Right lobe of liver (tissue), 6 donors: Measurements from ENCODE around the gene KCNQ1. TPM values are rescaled to one million over a fixed set of nuclear protein-coding genes. Genes with fewer than 3 reads are reported as not detected.
A peak's percentile ranks its signal among the peaks of the same experiment; 100 is the strongest.

Experiments
- ATAC-seq, 4 donors: fragments of 200-7000 bp; cut with Tn5 transposase; one replicate each; pipeline ENCODE4 v1.9.1; 2020; ENCODE audit warnings: mild to moderate bottlenecking in 4 of 4, moderate library complexity in 4 of 4
- DNase-seq, 3 donors: peaks; one replicate each; pipeline ENCODE4 v3.0.0-alpha.2; 2020
- H3K27ac ChIP-seq, 3 donors: fragments of 200-600 bp; one replicate each; pipeline ENCODE4 v1.8.0; 2022
- H3K27me3 ChIP-seq, 2 donors: fragments of 200-600 bp; one replicate each; pipeline ENCODE4 v1.8.0; 2022
- H3K36me3 ChIP-seq, 4 donors: fragments of 200-600 bp; sonication (generic) in 1 of 4; one replicate each; pipeline versions ENCODE4 v1.5.1 to v1.8.0; 2017 to 2022; ENCODE audit warnings: control low read depth in 1 of 4
- H3K4me1 ChIP-seq, 4 donors: fragments of 200-600 bp; sonication (generic) in 1 of 4; one replicate each; pipeline versions ENCODE4 v1.5.1 to v1.8.0; 2017 to 2022; ENCODE audit warnings: control low read depth in 1 of 4
- H3K4me3 ChIP-seq, 3 donors: fragments of 200-600 bp; one replicate each; pipeline ENCODE4 v1.8.0; 2022
- H3K9me3 ChIP-seq, 4 donors: fragments of 200-600 bp; sonication (generic) in 1 of 4; one replicate each; pipeline versions ENCODE4 v1.5.1 to v1.8.0; 2017 to 2022; ENCODE audit warnings: control low read depth in 1 of 4
- POLR2A ChIP-seq: fragments of 450-650 bp; IDR thresholded peaks from one replicate; pipeline ENCODE4 v1.6.1; 2017; ENCODE audit warnings: antibody characterized with exemption, mild to moderate bottlenecking
- WGBS: methylation state at CpG from one replicate; pipeline ENCODE4 v1.1.6; 2018; ENCODE audit warnings: low coverage, low lambda C conversion rate; ENCODE audit not compliant: insufficient coverage; ENCODE audit errors: missing lambda C conversion rate; 5-methylcytosine and 5-hydroxymethylcytosine counted together
- intact Hi-C, 2 donors: fragments of 100-400 bp; cut with DNase I; formaldehyde crosslinking; loops; one replicate each; pipeline versions ENCODE4 v1.11.2 to v1.14.1; 2022
- total RNA-seq, 6 experiments: library from RNA; depleted of rRNA in 2 of 6; stranded (reverse); fragments of >200 nt in 2 of 6; fragmentation: NEBNext Ultra II Directional in 3 of 6; extraction: Animal tissue kit (Norgen Biotek cat#: 25700) in 3 of 6; gene quantifications; one replicate each; pipeline versions ENCODE4 v1.1.0 to v1.2.4, GENCODE V29; 2016 to 2023
- TF ChIP-seq, protein P1 (sequence below), 4 donors: fragments of 200-600 bp in 3 of 4; fragments of 450-650 bp in 1 of 4; IDR thresholded peaks; one replicate each; pipeline versions ENCODE4 v1.5.1 to v1.8.0; 2016 to 2022; ENCODE audit warnings: antibody characterized with exemption in 4 of 4, mild to moderate bottlenecking in 2 of 4
- donor health status: DM: no; HTN: yes; CAD: no.
- donor health status: DM: no; HTN: no; CAD: no.
- donor health status: DM: no; HTN: no; CAD: no.
- donor health status: DM: no; HTN: yes; CAD: no.
- donor health status: DM: no; HTN: yes; CAD: no.

KCNQ1 gene
- total RNA-seq, 6 experiments from 2014 or later: 0.61 to 2.4 (median 1.8) TPM

GRCh38 chr11:2555891-2556290 is 111.1 kb downstream of the KCNQ1 start:
- Histone ChIP-seq H3K9me3 (no peaks in the 10 kb centered on the region), H3K27me3 (no peaks in the 10 kb centered on the region), H3K4me3 (no peak overlapping the region), H3K4me1 (no peaks in the 10 kb centered on the region), H3K27ac (no peak overlapping the region), H3K36me3 (no peaks in the 10 kb centered on the region)
- TF ChIP-seq POLR2A: no peak
- TF ChIP-seq, protein P1, sequence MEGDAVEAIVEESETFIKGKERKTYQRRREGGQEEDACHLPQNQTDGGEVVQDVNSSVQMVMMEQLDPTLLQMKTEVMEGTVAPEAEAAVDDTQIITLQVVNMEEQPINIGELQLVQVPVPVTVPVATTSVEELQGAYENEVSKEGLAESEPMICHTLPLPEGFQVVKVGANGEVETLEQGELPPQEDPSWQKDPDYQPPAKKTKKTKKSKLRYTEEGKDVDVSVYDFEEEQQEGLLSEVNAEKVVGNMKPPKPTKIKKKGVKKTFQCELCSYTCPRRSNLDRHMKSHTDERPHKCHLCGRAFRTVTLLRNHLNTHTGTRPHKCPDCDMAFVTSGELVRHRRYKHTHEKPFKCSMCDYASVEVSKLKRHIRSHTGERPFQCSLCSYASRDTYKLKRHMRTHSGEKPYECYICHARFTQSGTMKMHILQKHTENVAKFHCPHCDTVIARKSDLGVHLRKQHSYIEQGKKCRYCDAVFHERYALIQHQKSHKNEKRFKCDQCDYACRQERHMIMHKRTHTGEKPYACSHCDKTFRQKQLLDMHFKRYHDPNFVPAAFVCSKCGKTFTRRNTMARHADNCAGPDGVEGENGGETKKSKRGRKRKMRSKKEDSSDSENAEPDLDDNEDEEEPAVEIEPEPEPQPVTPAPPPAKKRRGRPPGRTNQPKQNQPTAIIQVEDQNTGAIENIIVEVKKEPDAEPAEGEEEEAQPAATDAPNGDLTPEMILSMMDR (IDR thresholded peaks at IDR 0.05): no peak
- DNase-seq: peak in 2 of 3 donors; percentile 4 to 36
- no peak for ATAC-seq
- intact Hi-C loops: no loop called here
- WGBS: 82% methylated on average over 5 of the region's 12 CpGs

DNA sequence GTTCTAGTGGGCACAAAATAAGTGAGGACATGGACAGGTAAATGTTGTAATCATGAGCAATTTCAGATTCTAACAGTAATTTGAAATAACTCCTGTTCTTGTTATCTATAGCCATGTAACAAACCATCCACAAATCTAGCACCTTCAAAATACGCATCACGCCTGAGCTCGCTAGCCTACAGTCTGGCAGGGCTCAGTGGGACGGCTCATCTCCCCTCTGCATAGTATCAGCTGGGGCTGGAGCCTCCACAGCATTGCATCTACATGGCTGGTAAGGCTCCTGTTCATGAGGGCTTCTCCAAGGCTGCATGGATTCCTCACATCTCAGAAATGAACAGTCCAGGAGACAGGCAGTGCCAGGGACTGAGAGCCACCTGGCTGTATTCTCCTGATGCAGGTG is 112.6 kb downstream of the KCNQ1 start:
- Histone ChIP-seq H3K4me1 (no peaks in the 10 kb centered on the region), H3K27me3 (no peaks in the 10 kb centered on the region), H3K27ac (no peak overlapping the region), H3K9me3 (no peaks in the 10 kb centered on the region), H3K4me3 (no peak overlapping the region), H3K36me3 (no peaks in the 10 kb centered on the region)
- no peak for ATAC-seq
- peak in 2 of 3 donors; percentile 7 to 13 for DNase-seq
- WGBS: no CpG with 5 or more reads among the region's 4 CpGs
- intact Hi-C loops: no loop called here
- TF ChIP-seq, protein P1 (IDR thresholded peaks at IDR 0.05): no peak
- TF ChIP-seq POLR2A: no peak

DNA sequence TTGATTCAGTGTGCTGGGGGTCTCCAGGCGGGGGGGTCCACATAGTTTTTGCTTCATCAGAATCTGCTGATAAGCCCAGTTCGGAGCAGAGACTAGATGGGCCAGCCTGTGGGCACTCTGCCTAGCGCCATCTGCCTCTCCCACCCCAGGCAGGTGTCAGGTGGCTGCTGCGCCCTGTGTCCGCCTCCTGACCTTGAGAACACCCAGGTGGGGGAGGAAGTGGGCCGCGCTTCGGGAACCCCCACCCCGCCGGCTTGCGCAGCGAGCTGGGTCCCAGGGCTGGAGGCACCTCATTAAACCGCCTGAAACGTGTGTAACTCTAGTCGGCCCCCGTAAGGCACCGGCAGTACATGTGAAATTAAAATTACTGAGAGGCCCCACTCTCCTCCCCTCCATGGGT is 113.6 kb downstream of the KCNQ1 start:
- TF ChIP-seq, protein P1 (IDR thresholded peaks at IDR 0.05): no peak
- no peak for TF ChIP-seq POLR2A
- Histone ChIP-seq H3K9me3 (no peaks in the 10 kb centered on the region), H3K36me3 (no peaks in the 10 kb centered on the region), H3K27me3 (no peaks in the 10 kb centered on the region), H3K27ac (no peak overlapping the region), H3K4me1 (no peaks in the 10 kb centered on the region), H3K4me3 (no peak overlapping the region)
- DNase-seq (peak in 2 of 3 donors; percentile 3 to 46), ATAC-seq (no peak)
- no CpG with 5 or more reads among the region's 17 CpGs for WGBS
- intact Hi-C loops: no loop called here

GRCh38 chr11:2558861-2559526 is 114.2 kb downstream of the KCNQ1 start:
- TF ChIP-seq, protein P1 (IDR thresholded peaks at IDR 0.05): no peak
- TF ChIP-seq POLR2A: no peak
- H3K36me3 ChIP-seq: no peaks in the 10 kb centered on the region
- WGBS: no CpG with 5 or more reads among the region's 13 CpGs
- H3K27ac ChIP-seq: no peak overlapping the region
- no peak overlapping the region for H3K4me3 ChIP-seq
- ATAC-seq: no peak
- no peaks in the 10 kb centered on the region for H3K9me3 ChIP-seq
- no peaks in the 10 kb centered on the region for H3K4me1 ChIP-seq
- H3K27me3 ChIP-seq: no peaks in the 10 kb centered on the region
- intact Hi-C loops: no loop called here
- DNase-seq: peak in 2 of 3 donors; percentile 8 to 24
